GM23338 (cell line): ENCODE results near the gene LCN12. TPM values are rescaled to one million over a fixed set of nuclear protein-coding genes. Genes with fewer than 3 reads are reported as not detected.

Experiments used
- ATAC-seq: fragments of 200-7000 bp; cut with Tn5 transposase; 3 replicates; pipeline ENCODE4 v1.9.1; 2020
- DNase-seq: peaks from one replicate; pipeline ENCODE4 v3.0.0-alpha.2; 2015; ENCODE audit warnings: low spot score
- H2AFZ ChIP-seq: fragments of 200-600 bp; sonication (generic); 2 replicates; pipeline ENCODE4 v1.8.0; 2016; ENCODE audit warnings: antibody characterized with exemption, mild to moderate bottlenecking, moderate library complexity
- H3F3A ChIP-seq: fragments of 200-600 bp; sonication (generic); replicated peaks from 2 replicates; pipeline ENCODE4 v1.8.0; 2017; ENCODE audit warnings: antibody characterized with exemption, mixed run types, low read depth
- H3K27ac ChIP-seq: fragments of 200-600 bp; sonication (generic); 2 replicates; pipeline ENCODE4 v1.6.1; 2016; ENCODE audit warnings: low read depth
- H3K27me3 ChIP-seq: fragments of 200-600 bp; sonication (generic); 2 replicates; pipeline ENCODE4 v1.8.0; 2016; ENCODE audit warnings: mild to moderate bottlenecking, mixed run types, moderate library complexity; ENCODE audit not compliant: insufficient read depth
- H3K36me3 ChIP-seq: fragments of 200-600 bp; sonication (generic); 2 replicates; pipeline ENCODE4 v1.8.0; 2016; ENCODE audit warnings: mild to moderate bottlenecking; ENCODE audit not compliant: insufficient read depth
- H3K4me1 ChIP-seq: fragments of 200-600 bp; sonication (generic); 2 replicates; pipeline ENCODE4 v1.8.0; 2016; ENCODE audit warnings: mild to moderate bottlenecking, moderate library complexity; ENCODE audit not compliant: insufficient read depth
- H3K4me2 ChIP-seq: fragments of 200-600 bp; sonication (generic); 2 replicates; pipeline ENCODE4 v1.7.1; 2017; ENCODE audit warnings: mixed run types
- H3K4me3 ChIP-seq: fragments of 200-600 bp; sonication (generic); 2 replicates; pipeline ENCODE4 v1.6.1; 2016; ENCODE audit warnings: mixed run types
- H3K79me2 ChIP-seq: fragments of 200-600 bp; sonication (generic); replicated peaks from 2 replicates; pipeline ENCODE4 v1.8.0; 2017; ENCODE audit warnings: mild to moderate bottlenecking; ENCODE audit not compliant: insufficient read depth
- H3K9me2 ChIP-seq: fragments of 200-600 bp; sonication (generic); 2 replicates; pipeline ENCODE4 v1.8.0; 2017; ENCODE audit not compliant: insufficient read depth
- H4K20me1 ChIP-seq: fragments of 200-600 bp; sonication (generic); replicated peaks from 2 replicates; pipeline ENCODE4 v1.8.0; 2017; ENCODE audit warnings: mild to moderate bottlenecking; ENCODE audit not compliant: insufficient read depth
- H3K27ac Mint-ChIP-seq: 2 replicates; pipeline ENCODE4 v1.8.0; 2020; ENCODE audit warnings: inconsistent platforms, mild to moderate bottlenecking, moderate library complexity, mixed read lengths
- H3K27me3 Mint-ChIP-seq: 3 replicates; pipeline ENCODE4 v1.8.0; 2022; ENCODE audit warnings: low read depth, mild to moderate bottlenecking, moderate library complexity, mixed read lengths, inconsistent platforms; ENCODE audit not compliant: insufficient read depth, poor library complexity
- H3K36me3 Mint-ChIP-seq: 3 replicates; pipeline ENCODE4 v1.8.0; 2021; ENCODE audit warnings: low read depth, mild to moderate bottlenecking, inconsistent platforms, moderate library complexity, mixed read lengths
- H3K4me1 Mint-ChIP-seq: 3 replicates; pipeline ENCODE4 v1.8.0; 2020; ENCODE audit warnings: mild to moderate bottlenecking, inconsistent platforms, mixed read lengths
- H3K4me3 Mint-ChIP-seq: 3 replicates; pipeline ENCODE4 v1.8.0; 2021; ENCODE audit warnings: moderate library complexity, mild to moderate bottlenecking, inconsistent platforms, mixed read lengths
- H3K9me3 Mint-ChIP-seq: 3 replicates; pipeline ENCODE4 v1.8.0; 2020; ENCODE audit warnings: moderate library complexity, mild to moderate bottlenecking, inconsistent platforms, mixed read lengths
- CREB1 ChIP-seq: fragments of 250-450 bp; sonication (Bioruptor Pico); IDR thresholded peaks from 2 replicates; pipeline ENCODE4 v1.5.0; 2020; ENCODE audit warnings: low read depth, mild to moderate bottlenecking, moderate library complexity
- EZH2 ChIP-seq: fragments of 200-600 bp; sonication (generic); IDR thresholded peaks from one replicate; pipeline ENCODE4 v1.8.0; 2017; ENCODE audit warnings: antibody characterized with exemption, mild to moderate bottlenecking, low read depth; ENCODE audit not compliant: unreplicated experiment
- EZH2phosphoT487 ChIP-seq: fragments of 200-600 bp; sonication (generic); IDR thresholded peaks from one replicate; pipeline ENCODE4 v1.8.1; 2018; ENCODE audit warnings: antibody characterized with exemption; ENCODE audit not compliant: unreplicated experiment
- JUNB ChIP-seq: IDR thresholded peaks from one replicate; pipeline ENCODE4 v1.6.1; 2016; ENCODE audit warnings: antibody characterized with exemption; ENCODE audit not compliant: unreplicated experiment
- NANOG ChIP-seq: IDR thresholded peaks from 2 replicates; pipeline ENCODE4 v1.6.1; 2016; ENCODE audit warnings: antibody characterized with exemption, borderline replicate concordance
- POLR2AphosphoS5 ChIP-seq: IDR thresholded peaks from 2 replicates; pipeline ENCODE4 v1.6.1; 2016; ENCODE audit warnings: antibody characterized with exemption, low read depth
- STAT1 ChIP-seq: IDR thresholded peaks from one replicate; pipeline ENCODE4 v1.6.1; 2016; ENCODE audit warnings: antibody characterized with exemption; ENCODE audit not compliant: unreplicated experiment
- ZNF114 ChIP-seq: fragments of 250-450 bp; sonication (Bioruptor Pico); IDR thresholded peaks from 2 replicates; pipeline ENCODE4 v1.5.0; 2020; ENCODE audit warnings: mild to moderate bottlenecking, moderate library complexity
- ZNF331 ChIP-seq: fragments of 250-450 bp; sonication (Bioruptor Pico); IDR thresholded peaks from 2 replicates; pipeline ENCODE4 v1.5.0; 2020; ENCODE audit warnings: low read depth, mild to moderate bottlenecking, moderate library complexity
- ZNF462 ChIP-seq: fragments of 250-450 bp; sonication (Bioruptor Pico); IDR thresholded peaks from 2 replicates; pipeline ENCODE4 v1.5.0; 2020; ENCODE audit warnings: mild to moderate bottlenecking, moderate library complexity
- polyA plus RNA-seq: library from polyadenylated mRNA; unstranded; fragments of >200 nt; fragmentation: Nextera tagmentation; extraction: Ambion mirVana; gene quantifications from 2 replicates; pipeline ENCODE4 v1.2.1, GENCODE V29; 2016
- total RNA-seq: library from RNA; depleted of rRNA; stranded (reverse); fragments of >200 nt; shearing (Covaris generic); gene quantifications from 2 replicates; pipeline ENCODE4 v1.2.3, GENCODE V29; 2014
- TF ChIP-seq, protein P1 (sequence below): IDR thresholded peaks from one replicate; pipeline ENCODE4 v1.6.1; 2018; ENCODE audit warnings: antibody characterized with exemption; ENCODE audit not compliant: unreplicated experiment
- TF ChIP-seq, protein P2 (sequence below), 2 experiments: fragments of 200-600 bp in 1 of 2; sonication (generic) in 1 of 2; conservative IDR thresholded peaks; 2 replicates each; pipeline versions ENCODE4 v1.5.1 to v1.6.1; 2016 to 2017; ENCODE audit warnings: antibody characterized with exemption in 2 of 2, low read depth in 2 of 2, mild to moderate bottlenecking in 2 of 2, moderate library complexity in 1 of 2
- TF ChIP-seq, protein P3 (sequence below): IDR thresholded peaks from 2 replicates; pipeline ENCODE4 v1.6.1; 2016; ENCODE audit warnings: antibody characterized with exemption

LCN12 gene
- total and polyA plus RNA-seq, 2 experiments from 2014 or later: 0.39 to 0.69 TPM

DNA sequence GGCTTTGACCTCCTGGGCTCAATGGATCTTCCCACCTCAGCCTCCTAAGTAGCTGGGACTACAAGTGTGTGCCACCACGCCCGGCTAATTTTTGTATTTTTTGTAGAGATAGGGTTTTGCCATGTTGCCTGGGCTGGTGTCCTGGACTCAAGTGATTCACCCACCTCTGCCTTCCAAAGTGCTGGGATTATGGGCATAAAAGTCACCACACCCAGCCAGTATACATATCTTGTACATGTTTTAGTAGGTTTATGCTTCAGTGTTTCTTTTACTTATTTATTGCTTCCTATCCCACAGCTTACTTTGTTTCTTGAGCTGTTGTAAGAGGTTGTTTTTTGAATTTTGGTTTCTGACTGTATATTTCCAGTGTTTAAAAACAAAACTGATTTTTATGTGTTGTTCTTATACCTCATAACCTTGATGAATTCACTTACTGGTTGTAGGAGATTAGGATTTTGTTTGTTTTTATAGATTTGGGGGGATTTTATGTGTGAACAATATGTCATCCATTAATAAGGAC, 20.4 kb upstream of the LCN12 start:
- no peak overlapping the region for H2AFZ ChIP-seq
- no peaks in the 10 kb centered on the region; the same call in 2 of the 3 replicates for H3K9me3 Mint-ChIP-seq
- no peak overlapping the region for H3K27ac ChIP-seq
- DNase-seq (no peak), ATAC-seq (no peak)
- peaks cover 6% of the 10 kb centered on the region for H3K27me3 Mint-ChIP-seq
- H3K36me3 Mint-ChIP-seq: peaks cover 44% of the 10 kb centered on the region
- no peaks in the 10 kb centered on the region; the same call in 1 of the 2 replicates for H3K9me2 ChIP-seq
- no peaks in the 10 kb centered on the region for H3K27me3 ChIP-seq
- peaks cover 8% of the 10 kb centered on the region; the same call in 2 of the 3 replicates for H3K4me1 Mint-ChIP-seq
- no peak overlapping the region for H3K4me2 ChIP-seq
- TF ChIP-seq CREB1 (CRISPR knock-in tag) (no peak), EZH2 (no peak), ZNF114 (CRISPR knock-in tag) (no peak), POLR2AphosphoS5 (no peak), ZNF462 (CRISPR knock-in tag) (no peak), JUNB (no peak), NANOG (no peak), ZNF331 (CRISPR knock-in tag) (no peak), STAT1 (no peak), EZH2phosphoT487 (no peak)
- TF ChIP-seq, protein P1, sequence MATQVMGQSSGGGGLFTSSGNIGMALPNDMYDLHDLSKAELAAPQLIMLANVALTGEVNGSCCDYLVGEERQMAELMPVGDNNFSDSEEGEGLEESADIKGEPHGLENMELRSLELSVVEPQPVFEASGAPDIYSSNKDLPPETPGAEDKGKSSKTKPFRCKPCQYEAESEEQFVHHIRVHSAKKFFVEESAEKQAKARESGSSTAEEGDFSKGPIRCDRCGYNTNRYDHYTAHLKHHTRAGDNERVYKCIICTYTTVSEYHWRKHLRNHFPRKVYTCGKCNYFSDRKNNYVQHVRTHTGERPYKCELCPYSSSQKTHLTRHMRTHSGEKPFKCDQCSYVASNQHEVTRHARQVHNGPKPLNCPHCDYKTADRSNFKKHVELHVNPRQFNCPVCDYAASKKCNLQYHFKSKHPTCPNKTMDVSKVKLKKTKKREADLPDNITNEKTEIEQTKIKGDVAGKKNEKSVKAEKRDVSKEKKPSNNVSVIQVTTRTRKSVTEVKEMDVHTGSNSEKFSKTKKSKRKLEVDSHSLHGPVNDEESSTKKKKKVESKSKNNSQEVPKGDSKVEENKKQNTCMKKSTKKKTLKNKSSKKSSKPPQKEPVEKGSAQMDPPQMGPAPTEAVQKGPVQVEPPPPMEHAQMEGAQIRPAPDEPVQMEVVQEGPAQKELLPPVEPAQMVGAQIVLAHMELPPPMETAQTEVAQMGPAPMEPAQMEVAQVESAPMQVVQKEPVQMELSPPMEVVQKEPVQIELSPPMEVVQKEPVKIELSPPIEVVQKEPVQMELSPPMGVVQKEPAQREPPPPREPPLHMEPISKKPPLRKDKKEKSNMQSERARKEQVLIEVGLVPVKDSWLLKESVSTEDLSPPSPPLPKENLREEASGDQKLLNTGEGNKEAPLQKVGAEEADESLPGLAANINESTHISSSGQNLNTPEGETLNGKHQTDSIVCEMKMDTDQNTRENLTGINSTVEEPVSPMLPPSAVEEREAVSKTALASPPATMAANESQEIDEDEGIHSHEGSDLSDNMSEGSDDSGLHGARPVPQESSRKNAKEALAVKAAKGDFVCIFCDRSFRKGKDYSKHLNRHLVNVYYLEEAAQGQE: no peak
- TF ChIP-seq, protein P2, sequence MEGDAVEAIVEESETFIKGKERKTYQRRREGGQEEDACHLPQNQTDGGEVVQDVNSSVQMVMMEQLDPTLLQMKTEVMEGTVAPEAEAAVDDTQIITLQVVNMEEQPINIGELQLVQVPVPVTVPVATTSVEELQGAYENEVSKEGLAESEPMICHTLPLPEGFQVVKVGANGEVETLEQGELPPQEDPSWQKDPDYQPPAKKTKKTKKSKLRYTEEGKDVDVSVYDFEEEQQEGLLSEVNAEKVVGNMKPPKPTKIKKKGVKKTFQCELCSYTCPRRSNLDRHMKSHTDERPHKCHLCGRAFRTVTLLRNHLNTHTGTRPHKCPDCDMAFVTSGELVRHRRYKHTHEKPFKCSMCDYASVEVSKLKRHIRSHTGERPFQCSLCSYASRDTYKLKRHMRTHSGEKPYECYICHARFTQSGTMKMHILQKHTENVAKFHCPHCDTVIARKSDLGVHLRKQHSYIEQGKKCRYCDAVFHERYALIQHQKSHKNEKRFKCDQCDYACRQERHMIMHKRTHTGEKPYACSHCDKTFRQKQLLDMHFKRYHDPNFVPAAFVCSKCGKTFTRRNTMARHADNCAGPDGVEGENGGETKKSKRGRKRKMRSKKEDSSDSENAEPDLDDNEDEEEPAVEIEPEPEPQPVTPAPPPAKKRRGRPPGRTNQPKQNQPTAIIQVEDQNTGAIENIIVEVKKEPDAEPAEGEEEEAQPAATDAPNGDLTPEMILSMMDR (conservative IDR thresholded peaks at IDR 0.05; ENCODE audit: low read depth in 2 of 2): no peak
- TF ChIP-seq, protein P3, sequence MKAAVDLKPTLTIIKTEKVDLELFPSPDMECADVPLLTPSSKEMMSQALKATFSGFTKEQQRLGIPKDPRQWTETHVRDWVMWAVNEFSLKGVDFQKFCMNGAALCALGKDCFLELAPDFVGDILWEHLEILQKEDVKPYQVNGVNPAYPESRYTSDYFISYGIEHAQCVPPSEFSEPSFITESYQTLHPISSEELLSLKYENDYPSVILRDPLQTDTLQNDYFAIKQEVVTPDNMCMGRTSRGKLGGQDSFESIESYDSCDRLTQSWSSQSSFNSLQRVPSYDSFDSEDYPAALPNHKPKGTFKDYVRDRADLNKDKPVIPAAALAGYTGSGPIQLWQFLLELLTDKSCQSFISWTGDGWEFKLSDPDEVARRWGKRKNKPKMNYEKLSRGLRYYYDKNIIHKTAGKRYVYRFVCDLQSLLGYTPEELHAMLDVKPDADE: no peak
- no peaks in the 10 kb centered on the region for H3K36me3 ChIP-seq
- H3K4me3 Mint-ChIP-seq: no peak overlapping the region
- H3F3A ChIP-seq: peaks cover 12% of the 10 kb centered on the region; the same call in 1 of the 2 replicates
- H3K4me3 ChIP-seq: no peak overlapping the region
- no peak overlapping the region; the same call in 1 of the 2 replicates for H3K27ac Mint-ChIP-seq
- no peaks in the 10 kb centered on the region for H3K4me1 ChIP-seq
- peaks cover 6% of the 10 kb centered on the region; the same call in 1 of the 2 replicates for H4K20me1 ChIP-seq
- H3K79me2 ChIP-seq: 0 out of 2 replicates have a peak, but pooled peaks cover 13% of the 10 kb centered on the region
